GM12801 (cell line): ENCODE data around the gene OXSM.

Experiments used
- TF ChIP-seq, protein P1 (sequence below): IDR thresholded peaks from one replicate; pipeline ENCODE4 v1.5.1; 2011; ENCODE audit warnings: control low read depth; ENCODE audit not compliant: insufficient read length; ENCODE audit errors: extremely low read depth

The OXSM gene

GRCh38 chr3:25783661-25784512 is 6.0 kb upstream of the OXSM start:
- TF ChIP-seq, protein P1, sequence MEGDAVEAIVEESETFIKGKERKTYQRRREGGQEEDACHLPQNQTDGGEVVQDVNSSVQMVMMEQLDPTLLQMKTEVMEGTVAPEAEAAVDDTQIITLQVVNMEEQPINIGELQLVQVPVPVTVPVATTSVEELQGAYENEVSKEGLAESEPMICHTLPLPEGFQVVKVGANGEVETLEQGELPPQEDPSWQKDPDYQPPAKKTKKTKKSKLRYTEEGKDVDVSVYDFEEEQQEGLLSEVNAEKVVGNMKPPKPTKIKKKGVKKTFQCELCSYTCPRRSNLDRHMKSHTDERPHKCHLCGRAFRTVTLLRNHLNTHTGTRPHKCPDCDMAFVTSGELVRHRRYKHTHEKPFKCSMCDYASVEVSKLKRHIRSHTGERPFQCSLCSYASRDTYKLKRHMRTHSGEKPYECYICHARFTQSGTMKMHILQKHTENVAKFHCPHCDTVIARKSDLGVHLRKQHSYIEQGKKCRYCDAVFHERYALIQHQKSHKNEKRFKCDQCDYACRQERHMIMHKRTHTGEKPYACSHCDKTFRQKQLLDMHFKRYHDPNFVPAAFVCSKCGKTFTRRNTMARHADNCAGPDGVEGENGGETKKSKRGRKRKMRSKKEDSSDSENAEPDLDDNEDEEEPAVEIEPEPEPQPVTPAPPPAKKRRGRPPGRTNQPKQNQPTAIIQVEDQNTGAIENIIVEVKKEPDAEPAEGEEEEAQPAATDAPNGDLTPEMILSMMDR = no peak

DNA sequence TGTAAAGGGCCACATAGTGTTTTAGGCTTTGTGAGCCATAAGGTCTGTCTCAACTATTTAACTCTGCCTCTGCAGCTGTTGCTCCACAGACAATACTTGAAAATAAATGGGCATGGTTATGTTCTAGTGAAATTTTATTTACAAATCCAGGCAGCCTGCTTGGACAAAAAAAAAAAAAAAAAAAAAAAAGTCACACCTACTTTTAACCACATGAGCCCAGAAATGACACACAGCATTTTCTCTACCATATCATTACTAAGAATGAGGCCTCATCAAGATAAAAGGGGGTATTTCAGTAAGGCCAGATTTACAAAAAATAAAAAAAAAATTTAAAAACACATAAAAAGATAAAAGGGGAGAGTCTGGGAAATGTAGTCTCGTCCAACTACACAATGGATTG is 4.9 kb upstream of the OXSM start:
- TF ChIP-seq, protein P1 = no peak

- TF ChIP-seq, protein P1 = no peak
Observed at GRCh38 chr3:25785826-25786225, 4.1 kb upstream of the OXSM start.

DNA sequence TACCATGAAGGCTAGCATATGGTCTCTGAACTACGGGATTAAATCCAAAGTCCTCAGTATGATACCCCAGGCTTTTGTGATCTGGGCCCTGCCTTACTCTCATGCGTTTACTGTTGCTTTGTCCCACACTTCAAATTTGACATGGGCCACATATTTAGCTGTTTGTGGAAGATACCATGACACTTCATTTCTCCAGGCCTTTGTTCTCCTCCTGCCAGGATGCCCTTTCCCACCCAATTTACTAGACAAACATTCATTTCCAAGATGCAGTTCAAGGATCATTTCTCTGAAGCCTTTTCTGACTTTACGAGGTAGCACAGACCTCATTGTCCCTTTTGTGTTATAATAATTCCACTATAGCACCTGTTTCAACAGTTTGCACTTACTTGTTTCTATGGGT is 2.2 kb upstream of the OXSM start:
- TF ChIP-seq, protein P1 = no peak

DNA sequence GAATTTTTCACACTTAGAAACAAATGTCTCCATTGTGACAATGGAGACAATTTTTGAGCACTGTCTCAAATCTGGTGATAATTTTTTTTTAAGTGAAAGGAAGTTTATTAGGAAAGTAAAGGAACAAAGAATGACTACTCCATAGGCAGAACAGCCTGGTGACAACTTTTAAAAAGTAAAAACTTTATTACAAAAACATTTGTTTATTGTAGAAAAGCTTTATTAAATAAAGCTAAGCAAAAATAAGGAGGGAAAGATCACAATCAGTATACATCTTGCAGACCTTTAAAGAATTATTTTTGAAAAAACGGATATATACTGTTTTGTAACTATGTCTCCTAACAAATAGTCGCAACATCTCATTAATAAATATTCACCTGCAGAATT is 688 bp upstream of the OXSM start:
- TF ChIP-seq, protein P1 = no peak

DNA sequence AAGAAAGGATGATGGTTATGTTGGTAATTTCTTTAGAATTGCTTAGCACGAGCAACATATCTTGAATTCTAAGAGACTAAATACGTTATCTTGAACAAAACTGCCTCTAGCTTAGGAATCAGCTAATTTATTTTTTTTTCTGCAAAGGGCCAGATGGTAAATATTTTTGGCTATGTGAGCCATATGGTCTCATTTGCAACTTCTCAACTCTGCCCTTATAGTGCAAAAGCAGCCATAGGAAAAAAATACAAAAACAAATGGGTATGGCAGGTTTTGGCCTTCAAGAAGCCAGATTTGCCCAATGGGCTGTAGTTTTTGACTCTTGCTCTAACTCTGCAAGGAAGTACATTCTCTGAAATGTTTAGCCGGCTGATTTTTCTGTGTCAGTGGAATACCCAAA is 11.9 kb downstream of the OXSM start:
- TF ChIP-seq, protein P1 = no peak

DNA sequence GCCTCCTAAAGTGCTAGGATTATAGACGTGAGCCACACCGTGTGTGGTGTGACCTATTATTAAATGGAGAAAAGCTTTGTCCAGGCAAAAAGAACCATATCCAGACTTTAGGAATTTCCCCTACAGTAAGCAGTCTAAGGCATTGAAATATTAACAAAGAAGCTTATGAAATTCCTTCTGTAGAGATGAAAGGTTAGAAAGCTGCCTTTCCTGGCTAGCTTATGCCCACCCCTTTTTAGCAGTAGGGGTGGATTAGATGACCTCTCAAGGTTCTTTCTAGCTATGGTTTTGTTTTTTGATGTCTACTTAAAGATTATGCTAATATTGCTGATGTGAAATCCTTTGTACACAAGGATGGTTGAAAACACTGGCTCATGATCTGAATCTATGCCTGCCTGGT is 13.9 kb downstream of the OXSM start:
- TF ChIP-seq, protein P1 = no peak
